ENCODE data around the gene PRKN. TPM values are rescaled to one million over a fixed set of nuclear protein-coding genes. Genes with fewer than 3 reads are reported as not detected.

PRKN gene
- total RNA-seq, 1 experiment from 2014 or later, result 2.0 TPM

GRCh38 chr6:161445021-161445799, 1282.4 kb downstream of the PRKN start:
- Histone ChIP-seq H3K14ac (ENCODE audit: insufficient read depth, low read length) (no peak overlapping the region; the same call in 1 of the 2 replicates), H3K9me3 (ENCODE audit: control insufficient read depth, low read depth, low read length) (no peaks in the 10 kb centered on the region), H3K4ac (ENCODE audit: low read depth, low read length) (no peak overlapping the region), H2BK20ac (ENCODE audit: low read depth, low read length, poor library complexity, severe bottlenecking) (no peak overlapping the region), H3K23me2 (ENCODE audit: insufficient read length, low read depth, low read length, poor library complexity, severe bottlenecking) (no peaks in the 10 kb centered on the region), H4K20me1 (ENCODE audit: control insufficient read depth, insufficient read depth, insufficient read length) (no peaks in the 10 kb centered on the region), H3K79me2 (ENCODE audit: insufficient read depth, low read length) (no peaks in the 10 kb centered on the region), H2AK5ac (ENCODE audit: insufficient read length, low read length) (no peak overlapping the region), H4K91ac (ENCODE audit: insufficient read length, low read depth, low read length) (no peak overlapping the region), H3K4me2 (ENCODE audit: insufficient read depth, insufficient read length, low read length) (no peak overlapping the region), H2AFZ (ENCODE audit: low read length) (no peak overlapping the region), H4K8ac (replicated peaks; ENCODE audit: insufficient read length, low read depth, low read length) (no peak overlapping the region), H3K9ac (ENCODE audit: extremely low read depth, insufficient read length, low read length) (no peak overlapping the region), H4K5ac (ENCODE audit: insufficient read length, low read depth, low read length) (no peak overlapping the region), H3K56ac (ENCODE audit: insufficient read length, low read depth, low read length) (no peak overlapping the region), H3K79me1 (ENCODE audit: insufficient read depth, low read depth, low read length, poor library complexity, severe bottlenecking) (no peaks in the 10 kb centered on the region), H3K23ac (ENCODE audit: insufficient read length, low read depth, low read length) (no peak overlapping the region), H3K27ac (ENCODE audit: insufficient read length, low read depth, low read length) (no peak overlapping the region), H2BK15ac (ENCODE audit: low read depth, low read length) (no peak overlapping the region), H2BK12ac (ENCODE audit: insufficient read length, low read depth, low read length) (no peak overlapping the region), H3K18ac (ENCODE audit: insufficient read length, low read depth, low read length) (no peak overlapping the region), H3T11ph (ENCODE audit: low read length) (no peak overlapping the region), H2BK5ac (ENCODE audit: insufficient read length, low read length) (no peak overlapping the region), H3K27me3 (ENCODE audit: insufficient read depth, low read length) (no peaks in the 10 kb centered on the region; the same call in 1 of the 2 replicates), H2BK120ac (ENCODE audit: low read depth, low read length, poor library complexity, severe bottlenecking) (no peak overlapping the region), H3K4me1 (ENCODE audit: insufficient read depth, low read length) (peaks cover 5% of the 10 kb centered on the region; the same call in 1 of the 2 replicates)
- DNase-seq, result no peak
- no peak for TF ChIP-seq CTCF (conservative IDR thresholded peaks at IDR 0.05)
- H3K27me3 Mint-ChIP-seq (ENCODE audit: low read depth), result peaks cover 44% of the 10 kb centered on the region
- H3K27ac Mint-ChIP-seq, result no peak overlapping the region
- no CpG with 5 or more reads among the region's 20 CpGs for WGBS (ENCODE audit: extremely low coverage, insufficient read length, low lambda C conversion rate)
- no peaks in the 10 kb centered on the region for H3K9me3 Mint-ChIP-seq
- no peaks in the 10 kb centered on the region for H3K36me3 Mint-ChIP-seq (ENCODE audit: insufficient read depth in 1 of 3, low read depth in 3 of 3)
- H3K4me3 Mint-ChIP-seq, result no peak overlapping the region
- peaks cover 28 to 39% of the 10 kb centered on the region in 2 experiments for H3K4me1 Mint-ChIP-seq
